K562 (cell line): ENCODE data around the gene LRRC1. TPM values are rescaled to one million over a fixed set of nuclear protein-coding genes. Genes with fewer than 3 reads are reported as not detected.

Experiments
- ATAC-seq: fragments of 200-7000 bp; cut with Tn5 transposase; 3 replicates; pipeline ENCODE4 v1.9.1; 2020; ENCODE audit warnings: moderate library complexity
- BruUV-seq: library from RNA; stranded (reverse); fragments of 400-500 nt; replicated peaks from 2 replicates; lab custom pipeline; 2021; lab: Mats Ljungman, UMichigan
- CTCF ChIA-PET: fragments of 300-600 bp; formaldehyde crosslinking; extraction: SDS; loops from one replicate; lab custom pipeline; 2021; ENCODE audit warnings: low intra/inter-chr PET ratio; lab: Yijun Ruan, JAX
- POLR2A ChIA-PET: fragments of 300-600, 350-650 bp; sonication (Branson Sonifier 250); formaldehyde crosslinking; extraction: SDS; loops from one replicate; lab custom pipeline; 2021; ENCODE audit warnings: antibody characterized with exemption, inconsistent platforms; lab: Yijun Ruan, JAX
- DNase-seq, 4 experiments: peaks; one replicate each; pipeline versions ENCODE4 v3.0.0 to v3.0.0-alpha.2; 2011 to 2018; ENCODE audit warnings: low spot score in 3 of 4, mixed read lengths in 3 of 4; ENCODE audit errors: extremely low read depth in 1 of 4
- FAIRE-seq: peaks from 2 replicates; lab custom pipeline; 2011; peaks lifted over from hg19 to GRCh38; lab: Jason Lieb, UNC
- H2AFZ ChIP-seq: 2 replicates; pipeline ENCODE4 v1.6.0; 2011; ENCODE audit warnings: low read depth, low read length, control low read depth, inconsistent platforms
- H3K27ac ChIP-seq: fragments of 200-600 bp; 3 replicates; pipeline ENCODE4 v1.8.0; 2011; ENCODE audit warnings: low read depth, mild to moderate bottlenecking, control low read depth, inconsistent platforms, low read length, moderate library complexity, mixed read lengths; ENCODE audit errors: extremely low read depth
- H3K27me3 ChIP-seq, 2 experiments: fragments of 300-600 bp in 1 of 2; 2 replicates in 1 of 2; 3 replicates in 1 of 2; pipeline versions ENCODE4 v1.6.0 to v1.8.0; 2011; ENCODE audit warnings: inconsistent platforms in 2 of 2, low read length in 2 of 2, mild to moderate bottlenecking in 1 of 2, mixed read lengths in 1 of 2, moderate library complexity in 1 of 2; ENCODE audit not compliant: control insufficient read depth in 2 of 2, insufficient read depth in 2 of 2
- H3K36me3 ChIP-seq: fragments of 300-600 bp; 3 replicates; pipeline ENCODE4 v1.8.0; 2011; ENCODE audit warnings: mild to moderate bottlenecking, low read length, inconsistent platforms; ENCODE audit not compliant: control insufficient read depth, insufficient read depth
- H3K4me1 ChIP-seq, 2 experiments: fragments of 200-600 bp in 1 of 2; replicated peaks in 1 of 2; 2 replicates in 1 of 2; 3 replicates in 1 of 2; pipeline versions ENCODE4 v1.5.1 to v1.8.0; 2011; ENCODE audit warnings: inconsistent platforms in 2 of 2, low read length in 2 of 2, mild to moderate bottlenecking in 1 of 2, mixed read lengths in 1 of 2, moderate library complexity in 1 of 2; ENCODE audit not compliant: control insufficient read depth in 2 of 2, insufficient read depth in 2 of 2
- H3K4me2 ChIP-seq: 2 replicates; pipeline ENCODE4 v1.6.1; 2011; ENCODE audit warnings: low read length, control low read depth, inconsistent platforms, mixed read lengths; ENCODE audit not compliant: insufficient read depth
- H3K4me3 ChIP-seq: fragments of 200-600 bp; sonication (generic), shearing (Covaris generic); 2 replicates; pipeline ENCODE4 v1.5.1; 2016; ENCODE audit warnings: control low read depth, inconsistent platforms
- H3K79me2 ChIP-seq: fragments of 200-600 bp; 3 replicates; pipeline ENCODE4 v1.8.0; 2011; ENCODE audit warnings: low read length, inconsistent platforms; ENCODE audit not compliant: control insufficient read depth, insufficient read depth
- H3K9ac ChIP-seq, 2 experiments: 2 replicates each; pipeline versions ENCODE4 v1.6.0 to v1.6.1; 2011; ENCODE audit warnings: low read depth in 2 of 2, low read length in 2 of 2, control low read depth in 1 of 2, inconsistent platforms in 1 of 2, mild to moderate bottlenecking in 1 of 2, mixed read lengths in 1 of 2; ENCODE audit not compliant: insufficient read depth in 1 of 2
- H3K9me1 ChIP-seq: one replicate; pipeline ENCODE4 v1.6.0; 2011; ENCODE audit warnings: inconsistent platforms, mild to moderate bottlenecking, low read length, moderate library complexity; ENCODE audit not compliant: control insufficient read depth, insufficient read depth
- H3K9me3 ChIP-seq: replicated peaks from 2 replicates; pipeline ENCODE4 v1.5.1; 2011; ENCODE audit warnings: low read depth, low read length, inconsistent platforms; ENCODE audit not compliant: control insufficient read depth, insufficient read depth
- H4K20me1 ChIP-seq: replicated peaks from 2 replicates; pipeline ENCODE4 v1.6.1; 2011; ENCODE audit warnings: low read length, inconsistent platforms, mixed read lengths; ENCODE audit not compliant: control insufficient read depth, insufficient read depth
- MCM7 ChIP-seq, 2 experiments: fragments of 450-650 bp; IDR thresholded peaks; 2 replicates each; pipeline ENCODE4 v1.6.1; 2016 to 2018
- MIER1 ChIP-seq: fragments of 450-650 bp; IDR thresholded peaks from 2 replicates; pipeline ENCODE4 v1.6.1; 2016; ENCODE audit warnings: antibody characterized with exemption, mild to moderate bottlenecking, low read depth
- POLR2AphosphoS5 ChIP-seq: IDR thresholded peaks from 2 replicates; pipeline ENCODE4 v1.6.1; 2011; ENCODE audit warnings: mild to moderate bottlenecking, low read depth, low read length, moderate library complexity; ENCODE audit not compliant: control insufficient read depth, insufficient read depth
- PTBP1 ChIP-seq: fragments of 200-400 bp; formaldehyde crosslinking; IDR thresholded peaks from 2 replicates; pipeline ENCODE4 v1.6.1; 2017; ENCODE audit warnings: low read depth, low read length
- RNF219 ChIP-seq: fragments of 250-450 bp; sonication (Bioruptor Pico); IDR thresholded peaks from 2 replicates; pipeline ENCODE4 v1.5.0; 2022; ENCODE audit warnings: mild to moderate bottlenecking
- TFAM ChIP-seq: fragments of 250-450 bp; sonication (Bioruptor Pico); conservative IDR thresholded peaks from 2 replicates; pipeline ENCODE4 v1.5.0; 2021; ENCODE audit warnings: mild to moderate bottlenecking, moderate library complexity
- YY1 ChIP-seq, 3 experiments: IDR thresholded peaks; 2 replicates each; pipeline ENCODE4 v1.6.1; 2011; ENCODE audit warnings: low read length in 2 of 3, mild to moderate bottlenecking in 2 of 3, moderate library complexity in 2 of 3, borderline replicate concordance in 1 of 3, control low read depth in 1 of 3, low read depth in 1 of 3; ENCODE audit not compliant: insufficient read depth in 3 of 3, insufficient replicate concordance in 2 of 3, control insufficient read depth in 1 of 3, insufficient read length in 1 of 3; ENCODE audit errors: extremely low read depth in 1 of 3
- ZNF444 ChIP-seq: fragments of 250-450 bp; sonication (Bioruptor Pico); IDR thresholded peaks from 2 replicates; pipeline ENCODE4 v1.4.0; 2020; ENCODE audit warnings: mild to moderate bottlenecking, moderate library complexity
- WGBS: fragments of 100-300 bp; shearing (Covaris generic); methylation state at CpG from one replicate; pipeline ENCODE4 v1.1.6; 2016; ENCODE audit warnings: low coverage, mixed read lengths; ENCODE audit not compliant: insufficient coverage; ENCODE audit errors: missing lambda C conversion rate; 5-methylcytosine and 5-hydroxymethylcytosine counted together
- in situ Hi-C: fragments of 300-500 bp; cut with MboI; formaldehyde crosslinking; loops from 4 replicates; pipeline ENCODE4 v1.15.0; 2018; ENCODE audit warnings: inconsistent platforms, mixed read lengths
- intact Hi-C: fragments of 100-400 bp; cut with micrococcal nuclease; formaldehyde crosslinking; loops from 2 replicates; pipeline ENCODE4 v1.14.2; 2022
- polyA plus RNA-seq, 8 experiments: library from polyadenylated mRNA; depleted of rRNA in 4 of 8; stranded (reverse) in 5 of 8; unstranded in 3 of 8; fragments of >200 nt; fragmentation: Nextera tagmentation in 2 of 8; fragmentation: Illumina TruSeq in 1 of 8; extraction: Ambion mirVana in 2 of 8; extraction: Trizol in 1 of 8; gene quantifications; 2 replicates each; pipeline versions ENCODE4 v1.2.1 to v1.2.3, GENCODE V29; 2011 to 2014; ENCODE audit warnings: inconsistent platforms in 1 of 8, missing spikeins in 1 of 8
- total RNA-seq, 7 experiments: library from RNA; depleted of rRNA in 6 of 7; stranded (reverse); fragments of >200 nt in 6 of 7; fragmentation: Illumina TruSeq in 2 of 7; extraction: Trizol in 2 of 7; gene quantifications; 2 replicates each; pipeline versions ENCODE4 v1.2.1 to v1.2.3, GENCODE V29; 2011 to 2021; ENCODE audit warnings: low replicate concordance in 1 of 7
- TF ChIP-seq, protein P1 (sequence below): fragments of 250-450 bp; sonication (Bioruptor Pico); IDR thresholded peaks from 2 replicates; pipeline ENCODE4 v1.4.0; 2020; ENCODE audit warnings: borderline replicate concordance
- TF ChIP-seq, protein P2 (sequence below): sonication (generic); formaldehyde crosslinking; IDR thresholded peaks from 2 replicates; pipeline ENCODE4 v1.8.1; 2023; ENCODE audit warnings: mild to moderate bottlenecking, missing genetic modification reagents

Gene LRRC1
- total and polyA plus RNA-seq, 9 of the 15 experiments (the other 6 are each of a cell fraction or from before 2014, with no cell fraction given): not detected

DNA sequence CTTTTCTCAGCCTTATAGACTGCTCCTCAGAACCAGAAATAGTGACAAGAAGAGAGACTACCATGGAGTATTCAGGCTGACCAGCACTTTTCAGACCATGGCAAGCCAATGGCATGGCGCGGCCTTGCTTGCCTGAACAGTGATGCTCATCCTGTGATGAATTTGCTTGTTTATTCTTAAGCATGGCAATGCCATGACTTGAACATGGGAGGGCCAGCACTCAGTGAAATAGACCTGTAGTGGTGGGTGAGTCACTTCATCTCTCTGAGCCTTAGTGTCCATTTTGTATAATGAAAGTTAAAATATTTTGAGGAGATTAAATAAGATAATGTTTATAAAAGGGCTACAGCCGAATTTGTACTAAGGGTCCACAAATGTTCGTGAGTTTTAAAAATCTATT is 79.1 kb downstream of the LRRC1 start (continued):
- TF ChIP-seq ZNF444 (CRISPR knock-in tag) (no peak), TFAM (CRISPR knock-in tag) (no peak), MIER1 (no peak), PTBP1 (no peak)
- TF ChIP-seq, protein P1, sequence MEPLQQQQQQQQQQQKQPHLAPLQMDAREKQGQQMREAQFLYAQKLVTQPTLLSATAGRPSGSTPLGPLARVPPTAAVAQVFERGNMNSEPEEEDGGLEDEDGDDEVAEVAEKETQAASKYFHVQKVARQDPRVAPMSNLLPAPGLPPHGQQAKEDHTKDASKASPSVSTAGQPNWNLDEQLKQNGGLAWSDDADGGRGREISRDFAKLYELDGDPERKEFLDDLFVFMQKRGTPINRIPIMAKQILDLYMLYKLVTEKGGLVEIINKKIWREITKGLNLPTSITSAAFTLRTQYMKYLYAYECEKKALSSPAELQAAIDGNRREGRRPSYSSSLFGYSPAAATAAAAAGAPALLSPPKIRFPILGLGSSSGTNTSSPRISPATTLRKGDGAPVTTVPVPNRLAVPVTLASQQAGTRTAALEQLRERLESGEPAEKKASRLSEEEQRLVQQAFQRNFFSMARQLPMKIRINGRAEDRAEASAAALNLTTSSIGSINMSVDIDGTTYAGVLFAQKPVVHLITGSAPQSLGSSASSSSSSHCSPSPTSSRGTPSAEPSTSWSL (CRISPR knock-in tag): no peak

DNA sequence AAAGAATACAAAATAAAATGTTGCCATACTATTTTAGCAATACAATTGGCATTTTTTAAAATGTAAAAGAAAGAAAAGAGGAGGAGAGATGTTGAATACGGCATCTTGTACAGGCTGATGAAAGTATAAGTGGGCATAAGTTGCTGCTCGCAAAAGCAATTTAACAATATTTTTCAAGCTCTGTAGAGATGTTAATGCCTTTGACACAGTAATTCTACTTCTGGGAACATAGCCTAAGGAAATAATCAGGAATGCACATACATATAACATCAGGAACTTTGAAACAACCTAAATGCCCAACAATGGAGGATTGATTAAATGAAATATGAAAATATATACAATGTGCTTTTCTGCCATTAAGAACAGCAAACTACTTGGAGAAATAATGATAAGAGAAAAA is 80.2 kb downstream of the LRRC1 start:
- intact Hi-C loops: no loop called here
- no peaks in the 10 kb centered on the region for H3K9me1 ChIP-seq
- CTCF ChIA-PET: no interaction called here
- TF ChIP-seq RNF219: no peak
- no peak for TF ChIP-seq MCM7 (IDR thresholded peaks at IDR 0.05)
- no peak for TF ChIP-seq YY1 (IDR thresholded peaks at IDR 0.05; ENCODE audit: borderline replicate concordance in 1 of 3, control insufficient read depth in 1 of 3, extremely low read depth in 1 of 3, insufficient read depth in 3 of 3, insufficient read length in 1 of 3, insufficient replicate concordance in 2 of 3, low read depth in 1 of 3, low read length in 2 of 3)
- TF ChIP-seq, protein P2, sequence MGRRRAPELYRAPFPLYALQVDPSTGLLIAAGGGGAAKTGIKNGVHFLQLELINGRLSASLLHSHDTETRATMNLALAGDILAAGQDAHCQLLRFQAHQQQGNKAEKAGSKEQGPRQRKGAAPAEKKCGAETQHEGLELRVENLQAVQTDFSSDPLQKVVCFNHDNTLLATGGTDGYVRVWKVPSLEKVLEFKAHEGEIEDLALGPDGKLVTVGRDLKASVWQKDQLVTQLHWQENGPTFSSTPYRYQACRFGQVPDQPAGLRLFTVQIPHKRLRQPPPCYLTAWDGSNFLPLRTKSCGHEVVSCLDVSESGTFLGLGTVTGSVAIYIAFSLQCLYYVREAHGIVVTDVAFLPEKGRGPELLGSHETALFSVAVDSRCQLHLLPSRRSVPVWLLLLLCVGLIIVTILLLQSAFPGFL (CRISPR knock-in tag): no peak
- no peak for TF ChIP-seq POLR2AphosphoS5

More for the DNA sequence above, 80.2 kb downstream of the LRRC1 start:
- H3K79me2 ChIP-seq: no peaks in the 10 kb centered on the region
- no TSS peak for BruUV-seq
- no peaks in the 10 kb centered on the region for H3K9me3 ChIP-seq
- H3K4me2 ChIP-seq: no peak overlapping the region
- H3K9ac ChIP-seq: no peak overlapping the region
- DNase-seq (no peak), FAIRE-seq (no peak), ATAC-seq (no peak)
- no peak overlapping the region for H2AFZ ChIP-seq
- no peaks in the 10 kb centered on the region for H3K36me3 ChIP-seq
- no peaks in the 10 kb centered on the region for H4K20me1 ChIP-seq
- POLR2A ChIA-PET: no interaction called here
- no peak overlapping the region for H3K27ac ChIP-seq
- no peaks in the 10 kb centered on the region for H3K4me1 ChIP-seq
- in situ Hi-C loops: no loop called here
- H3K27me3 ChIP-seq: no peaks in the 10 kb centered on the region
- no peak overlapping the region for H3K4me3 ChIP-seq
- 4% methylated on average over 2 of the region's 2 CpGs for WGBS
